DND-41 (cell line): ENCODE results near the gene MYOF.

Experiments
- EZH2 ChIP-seq: IDR thresholded peaks from 3 replicates; pipeline ENCODE4 v1.6.1; 2012; ENCODE audit warnings: borderline replicate concordance, low read depth, mild to moderate bottlenecking, moderate library complexity, low read length, inconsistent platforms; ENCODE audit not compliant: severe bottlenecking
- TF ChIP-seq, protein P1 (sequence below): IDR thresholded peaks from 2 replicates; pipeline ENCODE4 v1.5.1; 2012; ENCODE audit warnings: borderline replicate concordance, low read length, moderate library complexity, mild to moderate bottlenecking; ENCODE audit not compliant: poor library complexity, severe bottlenecking; ENCODE audit errors: extremely low read depth

- TF ChIP-seq, protein P1, sequence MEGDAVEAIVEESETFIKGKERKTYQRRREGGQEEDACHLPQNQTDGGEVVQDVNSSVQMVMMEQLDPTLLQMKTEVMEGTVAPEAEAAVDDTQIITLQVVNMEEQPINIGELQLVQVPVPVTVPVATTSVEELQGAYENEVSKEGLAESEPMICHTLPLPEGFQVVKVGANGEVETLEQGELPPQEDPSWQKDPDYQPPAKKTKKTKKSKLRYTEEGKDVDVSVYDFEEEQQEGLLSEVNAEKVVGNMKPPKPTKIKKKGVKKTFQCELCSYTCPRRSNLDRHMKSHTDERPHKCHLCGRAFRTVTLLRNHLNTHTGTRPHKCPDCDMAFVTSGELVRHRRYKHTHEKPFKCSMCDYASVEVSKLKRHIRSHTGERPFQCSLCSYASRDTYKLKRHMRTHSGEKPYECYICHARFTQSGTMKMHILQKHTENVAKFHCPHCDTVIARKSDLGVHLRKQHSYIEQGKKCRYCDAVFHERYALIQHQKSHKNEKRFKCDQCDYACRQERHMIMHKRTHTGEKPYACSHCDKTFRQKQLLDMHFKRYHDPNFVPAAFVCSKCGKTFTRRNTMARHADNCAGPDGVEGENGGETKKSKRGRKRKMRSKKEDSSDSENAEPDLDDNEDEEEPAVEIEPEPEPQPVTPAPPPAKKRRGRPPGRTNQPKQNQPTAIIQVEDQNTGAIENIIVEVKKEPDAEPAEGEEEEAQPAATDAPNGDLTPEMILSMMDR, result no peak
- no peak for TF ChIP-seq EZH2
Observed at GRCh38 chr10:93268021-93268420, 214.1 kb downstream of the MYOF start.
